Myometrial cell (primary cell): Measurements from ENCODE around the gene ZNF276. TPM values are rescaled to one million over a fixed set of nuclear protein-coding genes. Genes with fewer than 3 reads are reported as not detected.

ENCODE experiments used
- total RNA-seq: library from RNA; depleted of rRNA; stranded (reverse); fragments of >200 nt; gene quantifications from 2 replicates; pipeline ENCODE4 v1.2.3, GENCODE V29; 2015

Gene ZNF276
- 7.2 and 8.2 TPM in 2 replicates for total RNA-seq

DNA sequence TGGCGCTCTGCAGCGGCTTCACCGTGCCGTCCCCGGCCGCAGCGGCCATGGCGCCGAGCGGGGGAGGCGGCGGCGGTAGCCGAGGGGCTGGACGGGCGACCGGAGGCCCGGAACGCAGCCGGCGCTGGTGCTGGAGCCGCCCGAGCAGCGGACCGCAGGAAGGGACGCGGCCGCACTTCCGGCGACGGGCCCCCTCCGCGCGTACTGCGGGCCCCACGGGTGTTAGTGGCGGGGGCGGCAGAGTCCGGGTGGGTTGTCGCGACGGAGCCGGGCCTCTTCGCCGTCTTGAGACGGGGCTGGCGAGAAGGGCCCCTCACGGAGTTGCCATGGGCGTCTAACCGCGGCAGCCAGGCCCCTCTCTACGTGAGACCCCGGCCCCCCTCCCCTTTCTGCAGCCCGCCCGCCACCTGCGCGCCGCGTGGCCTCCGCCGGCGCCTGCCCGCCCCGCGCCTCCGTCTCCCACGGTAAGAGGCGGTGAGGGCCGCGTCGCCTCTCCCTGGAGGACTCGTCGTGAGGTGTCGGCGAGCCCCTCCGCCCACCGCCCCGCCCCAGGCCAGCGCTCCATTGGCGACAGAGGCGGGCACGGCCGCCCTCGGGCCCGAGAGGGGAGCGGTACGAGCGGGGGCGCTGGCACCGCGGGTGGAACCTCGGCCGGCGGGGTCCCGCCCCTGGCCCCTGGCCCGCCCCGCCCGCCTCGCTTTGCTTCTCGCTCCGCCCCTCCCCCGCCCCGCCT, at the start of gene ZNF276, which contains the start of gene VPS9D1:
TSS of gene ZNF276 (plus strand) at position 725 of the 733 bp plus-strand sequence. CDS start 104 bp downstream, outside the sequence.
TSS of gene VPS9D1 (minus strand) at position 86 of the 733 bp plus-strand sequence. CDS start at position 49, 37 bp downstream.

GRCh38 chr16:89686520-89687091, 34.7 kb upstream of the ZNF276 start, which contains the start of gene CDK10:
TSS of gene CDK10 (plus strand) at chr16:89686689. CDS start at chr16:89686711, 22 bp downstream.

GRCh38 chr16:89701425-89702406, 19.6 kb upstream of the ZNF276 start, which contains the start of gene SPATA2L:
TSS of gene SPATA2L (minus strand) at chr16:89701705. CDS start at chr16:89701232, 473 bp downstream.

Other genes with a start within 250 kb of the ZNF276 start
- gene ANKRD11, start 231.0 kb upstream of the ZNF276 start, total RNA-seq: 42.7 and 45.7 TPM in 2 replicates
- 103 and 136 TPM in 2 replicates for gene SPG7, start 213.1 kb upstream of the ZNF276 start, total RNA-seq
- gene RPL13, start 160.9 kb upstream of the ZNF276 start, total RNA-seq: 5,767 and 7,100 TPM in 2 replicates
- 14.7 and 24.5 TPM in 2 replicates for gene CPNE7, start 145.8 kb upstream of the ZNF276 start, total RNA-seq
- not detected in 2 replicates for gene DPEP1, start 107.9 kb upstream of the ZNF276 start, total RNA-seq
- 96.6 and 148 TPM in 2 replicates for gene CHMP1A, start 63.8 kb upstream of the ZNF276 start, total RNA-seq
- gene SPATA33, start 63.7 kb upstream of the ZNF276 start, total RNA-seq: 1.7 and 5.7 TPM in 2 replicates
- gene CDK10, start 34.8 kb upstream of the ZNF276 start, total RNA-seq: 43.2 and 54.9 TPM in 2 replicates
- 9.9 and 19.3 TPM in 2 replicates for gene SPATA2L, start 19.8 kb upstream of the ZNF276 start, total RNA-seq
- gene VPS9D1, start 639 bp upstream of the ZNF276 start, total RNA-seq: 9.0 and 15.6 TPM in 2 replicates
- gene FANCA, start 95.1 kb downstream of the ZNF276 start, total RNA-seq: 14.4 and 26.9 TPM in 2 replicates
- 1.6 and 4.0 TPM in 2 replicates for gene SPIRE2, start 106.9 kb downstream of the ZNF276 start, total RNA-seq
- gene TCF25, start 152.1 kb downstream of the ZNF276 start, total RNA-seq: 142 and 146 TPM in 2 replicates
- 10.8 and 11.0 TPM in 2 replicates for gene MC1R, start 197.3 kb downstream of the ZNF276 start, total RNA-seq
- gene TUBB3, start 201.8 kb downstream of the ZNF276 start, total RNA-seq: 365 and 394 TPM in 2 replicates
- 95.7 and 135 TPM in 2 replicates for gene DEF8, start 227.2 kb downstream of the ZNF276 start, total RNA-seq